HG02981 (cell line): ENCODE measurements around the gene TSC22D3.
"Not testable (repeated sequence)": the region's sequence is repeated elsewhere in the genome, so short reads cannot be mapped to it uniquely, and the experiment has no call there.

Source experiments
- ATAC-seq: cut with Tn5 transposase; IDR thresholded peaks from one replicate; pipeline ENCODE4 v1.9.1; 2021; ENCODE audit warnings: mild to moderate bottlenecking, moderate library complexity; ENCODE audit not compliant: unreplicated experiment

The TSC22D3 gene

DNA sequence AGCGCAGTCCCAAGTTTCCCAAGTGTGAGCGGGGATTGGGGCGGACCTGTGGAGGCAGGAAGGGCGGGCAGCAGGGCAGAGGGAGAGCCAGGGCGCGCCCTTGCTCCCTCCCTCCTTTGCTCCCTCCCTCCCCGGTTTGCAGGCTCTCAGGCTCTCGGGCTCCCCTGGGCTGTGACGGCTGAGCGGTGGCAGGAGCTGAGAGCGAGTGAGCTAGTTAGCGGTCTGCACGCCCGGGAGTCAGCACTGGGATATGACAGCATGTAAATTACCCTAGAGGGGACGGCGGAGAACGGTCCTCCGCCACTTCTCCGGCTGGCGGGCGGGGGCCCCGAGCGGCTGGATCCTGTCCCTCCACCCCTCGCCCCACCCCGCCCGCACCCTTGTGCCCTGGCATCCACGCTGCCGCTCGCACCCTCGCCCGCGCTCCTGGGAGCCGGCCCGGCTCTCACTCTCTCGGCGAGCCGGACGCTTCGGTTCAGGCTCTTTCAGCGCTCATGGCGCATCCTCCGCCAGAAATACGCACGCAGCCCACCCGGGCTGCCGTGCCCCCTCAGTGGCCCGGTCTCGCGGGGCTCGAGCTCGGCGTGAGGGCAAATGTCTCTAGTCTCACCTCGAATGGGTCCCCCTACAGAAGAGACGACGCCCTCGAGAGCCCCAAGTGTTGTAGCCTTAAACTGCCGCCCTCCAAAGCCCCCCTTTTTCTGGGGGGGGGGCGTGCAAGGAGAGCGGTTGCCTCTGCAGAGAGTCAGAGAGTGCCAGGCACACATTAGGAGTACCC is at the start of gene TSC22D3:
TSS of gene TSC22D3 (minus strand) at position 54 of the 778 bp plus-strand sequence. CDS start 368 bp downstream, outside the sequence.
- ATAC-seq = peak; percentile 83

DNA sequence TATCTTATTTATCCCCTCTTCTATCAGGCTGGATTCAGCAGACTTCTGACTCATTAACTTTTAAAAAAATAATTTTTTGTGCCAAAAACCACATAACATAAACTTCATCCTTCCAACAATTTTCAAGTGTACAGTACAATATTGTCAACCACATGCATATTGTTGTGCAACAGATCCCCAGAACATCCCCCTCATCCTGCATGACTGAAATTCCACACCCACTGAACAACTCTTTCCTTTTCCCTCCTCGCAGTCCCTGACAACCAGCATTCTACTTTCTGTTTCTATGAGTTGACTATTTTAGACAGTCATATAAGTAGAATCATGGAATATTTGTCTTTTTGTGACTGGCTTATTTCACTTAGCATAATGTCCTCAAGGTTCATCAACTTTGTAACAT is 47.9 kb upstream of the TSC22D3 start:
- ATAC-seq = no peak

DNA sequence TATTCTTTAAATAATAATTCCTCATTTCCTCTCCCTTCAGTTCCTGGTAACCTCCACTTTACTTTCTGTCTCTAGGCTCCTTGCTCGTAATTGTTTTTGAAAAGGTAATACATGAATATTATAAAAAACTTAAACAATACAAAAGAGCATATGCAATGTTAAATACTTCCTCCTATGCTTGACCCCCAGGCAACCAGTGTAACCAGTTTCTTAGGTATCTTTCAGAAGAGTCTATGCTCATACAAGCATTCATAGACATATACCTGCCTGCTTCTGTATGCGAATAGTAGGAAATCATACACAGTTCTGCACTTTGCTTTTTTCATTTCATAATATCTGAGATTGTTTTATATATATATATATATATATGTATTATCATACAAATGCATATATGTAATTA is 47.5 kb upstream of the TSC22D3 start:
- ATAC-seq = no peak

DNA sequence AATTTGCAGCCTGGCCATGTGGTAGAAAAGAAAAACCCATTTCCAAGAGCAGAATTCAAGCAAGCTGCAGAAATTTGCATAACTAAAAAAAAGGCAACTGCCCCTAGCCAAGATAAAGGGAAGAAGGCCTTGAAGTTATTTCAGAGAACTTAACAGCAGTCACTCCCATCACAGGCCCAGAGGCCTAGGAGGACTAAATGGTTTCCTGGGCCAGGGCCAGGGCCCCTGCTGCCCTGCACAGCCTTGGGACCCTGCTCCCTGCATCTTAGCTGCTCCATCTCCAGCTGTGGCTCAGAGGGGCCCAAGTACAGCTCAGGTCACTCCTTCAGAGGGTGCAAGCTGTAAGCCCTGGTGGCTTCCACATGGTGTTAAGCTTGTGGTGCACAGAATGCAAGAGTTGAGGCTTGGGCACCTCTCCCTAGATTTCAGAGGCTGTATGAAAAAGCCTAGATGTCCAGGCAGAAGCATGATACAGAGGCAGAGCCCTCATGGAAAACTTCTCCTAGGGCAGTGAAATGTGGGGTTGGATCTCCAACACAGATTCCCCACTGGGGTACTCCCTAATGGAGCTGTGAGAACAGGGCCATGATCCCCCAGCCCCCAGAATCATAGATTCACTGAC is 43.4 kb upstream of the TSC22D3 start:
- ATAC-seq = no peak

DNA sequence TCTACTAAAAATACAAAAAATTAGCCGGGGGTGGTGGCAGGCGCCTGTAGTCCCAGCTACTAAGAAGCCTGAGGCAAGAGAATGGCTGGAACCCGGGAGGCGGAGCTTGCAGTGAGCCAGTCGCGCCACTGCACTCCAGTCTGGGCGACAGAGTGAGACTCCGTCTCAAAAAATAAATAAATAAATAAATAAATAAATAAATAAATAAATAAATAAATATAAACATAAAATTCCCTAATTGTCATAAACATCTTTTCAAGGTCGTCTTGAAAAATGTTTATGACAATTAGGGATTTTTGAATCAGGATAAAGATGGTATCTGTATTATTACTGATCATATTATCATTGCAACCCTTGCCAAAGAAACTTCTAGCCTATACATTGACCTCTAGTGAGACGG is 34.5 kb upstream of the TSC22D3 start:
- ATAC-seq = not testable (repeated sequence)

DNA sequence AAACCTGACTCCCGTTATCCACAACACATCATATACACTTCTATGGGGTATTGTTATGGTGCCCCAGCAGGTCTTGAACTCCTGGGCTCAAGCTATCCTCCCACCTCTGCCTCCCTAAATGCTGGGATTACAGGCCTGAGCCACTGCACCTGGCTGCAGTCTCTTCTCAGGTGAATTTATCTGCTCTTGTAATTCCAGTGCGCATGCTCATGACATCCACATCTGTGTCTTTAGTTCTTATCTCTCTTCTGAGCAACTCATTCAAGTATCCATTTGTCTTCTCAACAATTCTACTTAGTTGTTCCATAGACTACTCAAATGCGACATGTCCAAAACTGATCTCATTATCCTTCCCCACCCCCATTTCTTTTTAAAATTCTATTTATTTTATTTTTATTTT is 29.6 kb upstream of the TSC22D3 start:
- ATAC-seq = no peak

DNA sequence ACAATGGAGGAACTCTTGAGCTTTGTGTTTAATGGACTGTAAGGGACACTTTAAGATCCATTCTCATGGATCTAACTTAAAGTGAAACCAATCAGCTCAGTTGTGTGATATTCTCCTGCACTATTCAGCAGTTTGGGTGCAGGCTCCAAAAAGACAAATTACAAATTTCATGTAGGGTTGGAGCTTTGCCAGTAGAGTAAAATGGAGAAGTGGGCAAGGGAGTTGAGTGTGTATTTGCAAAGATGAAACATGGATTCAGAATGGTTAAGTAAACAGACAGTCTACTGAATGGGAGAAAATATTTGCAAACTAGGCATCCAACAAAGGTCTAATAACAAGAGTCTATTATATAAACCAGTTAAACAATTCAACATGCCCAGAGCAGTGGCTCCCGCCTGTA is 28.8 kb upstream of the TSC22D3 start:
- ATAC-seq = no peak

DNA sequence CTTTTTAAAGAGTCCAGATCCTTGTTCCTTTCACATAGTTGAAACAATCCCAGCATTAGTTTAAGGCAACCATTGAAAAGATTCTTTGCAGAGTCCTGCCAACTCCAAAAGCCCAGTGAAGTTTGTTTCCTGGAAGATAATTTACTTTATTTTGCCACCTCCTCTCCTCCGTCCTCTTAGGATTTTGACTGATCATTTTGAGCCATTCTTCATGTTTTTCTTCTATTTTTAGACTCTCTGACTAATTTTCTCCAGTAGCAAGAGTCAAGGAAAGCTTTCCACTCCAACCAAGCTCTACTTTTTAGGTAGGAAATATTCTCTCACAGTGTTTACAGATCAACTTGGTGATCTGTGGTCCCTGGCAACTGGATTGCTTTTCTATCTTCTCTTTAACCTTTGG is 12.2 kb upstream of the TSC22D3 start:
- no peak for ATAC-seq

DNA sequence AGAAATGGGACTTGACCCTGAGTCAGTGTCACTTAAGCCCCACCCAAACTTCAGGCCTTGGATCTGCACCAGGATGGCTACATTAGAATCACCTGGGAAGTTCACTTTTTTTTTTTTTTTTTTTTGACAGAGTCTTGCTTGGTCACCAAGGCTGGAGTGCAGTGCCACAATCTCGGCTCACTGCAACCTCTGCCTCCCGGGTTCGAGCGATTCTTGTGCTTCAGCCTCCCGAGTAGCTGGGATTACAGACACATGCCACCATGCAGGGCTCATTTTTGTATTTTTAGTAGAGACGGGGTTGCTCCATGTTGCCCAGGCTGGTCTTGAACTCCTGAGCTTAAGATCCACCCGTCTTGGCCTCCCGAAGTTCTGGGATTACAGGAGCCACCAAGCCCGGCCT is 4.9 kb upstream of the TSC22D3 start:
- ATAC-seq = no peak

DNA sequence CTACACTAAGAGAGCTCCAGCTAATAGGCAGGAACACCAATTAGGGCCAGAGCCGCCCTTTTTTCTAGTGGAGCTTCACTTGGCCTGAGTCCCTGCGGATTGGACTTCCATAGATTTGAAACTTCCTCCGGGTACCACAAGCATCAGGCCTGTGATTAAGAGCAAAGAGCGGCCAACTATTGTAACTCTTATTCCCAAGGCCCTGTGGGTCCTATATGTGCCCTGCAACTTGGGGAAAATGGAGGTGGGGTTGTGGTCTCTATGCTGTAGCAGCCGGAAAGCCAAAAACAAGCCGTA is 1.9 kb upstream of the TSC22D3 start, which contains the start of gene NCBP2L:
TSS of gene NCBP2L (plus strand) at position 198 of the 297 bp plus-strand sequence. CDS start 16,488 bp downstream, outside the sequence.
- no peak for ATAC-seq

DNA sequence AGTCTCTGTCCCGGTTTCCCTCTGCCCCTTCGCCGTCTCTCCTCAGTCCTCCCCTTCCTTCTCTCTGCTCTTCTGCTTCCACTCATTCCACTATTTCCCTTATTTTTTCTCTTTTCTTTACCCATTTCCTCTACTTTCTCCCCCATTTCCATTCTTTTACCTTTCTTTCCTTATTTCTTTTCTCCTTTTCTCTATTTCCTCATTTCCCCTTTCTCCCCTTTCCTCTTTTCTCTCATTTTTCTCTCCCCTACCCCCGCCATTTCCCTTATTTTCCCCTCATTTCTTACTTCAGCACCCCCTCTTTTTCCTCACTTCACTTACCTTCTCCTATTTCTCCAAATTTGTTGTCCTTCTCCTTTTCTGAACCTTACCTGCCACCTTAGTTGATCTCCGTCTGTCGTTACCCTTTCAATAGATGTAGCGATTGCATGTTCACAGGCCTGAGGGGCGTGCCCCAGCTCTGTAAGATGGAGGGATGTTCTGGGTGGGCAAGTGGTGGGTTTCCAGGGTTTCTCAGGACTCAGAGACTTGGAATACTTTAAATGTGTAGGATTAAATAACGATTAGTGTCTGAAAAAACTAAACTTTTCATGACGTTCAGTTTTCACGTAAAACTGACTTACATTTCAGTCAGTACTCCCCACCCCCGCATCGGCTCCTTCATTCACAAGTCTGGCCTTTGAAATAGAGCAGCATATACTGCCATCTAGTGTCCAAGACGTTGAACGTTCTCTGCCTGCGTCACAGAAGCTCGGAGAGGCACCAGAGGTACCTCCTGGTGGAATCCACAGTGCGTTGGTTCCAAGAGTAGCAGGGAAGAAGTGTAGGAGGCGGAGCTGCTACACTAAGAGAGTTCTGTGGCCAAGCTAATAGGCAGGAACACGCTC is 1.3 kb upstream of the TSC22D3 start:
- ATAC-seq = peak; percentile 72

DNA sequence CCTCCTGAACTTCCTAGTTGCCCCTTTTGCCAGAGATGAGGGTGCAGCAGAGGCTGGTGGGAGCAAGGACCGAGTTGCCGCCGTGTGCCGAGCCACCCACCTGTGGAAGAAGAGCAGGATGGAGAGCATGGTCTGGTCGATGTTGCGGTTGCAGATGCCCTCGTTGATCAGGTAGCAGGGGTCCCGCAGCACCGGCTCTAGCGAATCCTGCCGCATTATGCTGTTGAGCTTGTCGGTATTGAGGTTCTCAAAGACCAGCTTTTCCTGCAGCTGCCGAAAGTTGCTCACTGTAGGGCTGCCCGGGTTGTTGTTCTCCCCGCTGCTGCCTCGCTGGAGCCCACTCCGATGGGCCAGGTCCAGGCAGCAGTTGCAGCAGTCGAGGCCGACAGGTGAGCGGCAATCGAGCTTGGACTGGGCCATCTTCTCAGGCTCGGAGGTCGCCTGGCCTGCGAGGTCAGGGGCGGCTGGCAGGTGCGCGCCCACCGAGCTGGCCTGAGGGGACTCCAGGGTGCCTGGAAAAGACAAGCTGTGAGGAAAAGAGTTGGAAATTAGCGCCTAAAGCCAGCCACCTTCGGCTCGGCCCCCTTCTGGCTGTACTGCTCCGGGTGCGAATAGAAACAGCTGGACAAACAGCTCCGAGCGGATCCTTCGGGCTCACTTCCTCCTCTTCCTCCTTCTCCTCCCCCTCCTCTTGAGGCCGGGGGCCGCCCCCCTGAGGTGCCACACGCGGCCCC is 420 bp downstream of the TSC22D3 start:
- no peak for ATAC-seq

DNA sequence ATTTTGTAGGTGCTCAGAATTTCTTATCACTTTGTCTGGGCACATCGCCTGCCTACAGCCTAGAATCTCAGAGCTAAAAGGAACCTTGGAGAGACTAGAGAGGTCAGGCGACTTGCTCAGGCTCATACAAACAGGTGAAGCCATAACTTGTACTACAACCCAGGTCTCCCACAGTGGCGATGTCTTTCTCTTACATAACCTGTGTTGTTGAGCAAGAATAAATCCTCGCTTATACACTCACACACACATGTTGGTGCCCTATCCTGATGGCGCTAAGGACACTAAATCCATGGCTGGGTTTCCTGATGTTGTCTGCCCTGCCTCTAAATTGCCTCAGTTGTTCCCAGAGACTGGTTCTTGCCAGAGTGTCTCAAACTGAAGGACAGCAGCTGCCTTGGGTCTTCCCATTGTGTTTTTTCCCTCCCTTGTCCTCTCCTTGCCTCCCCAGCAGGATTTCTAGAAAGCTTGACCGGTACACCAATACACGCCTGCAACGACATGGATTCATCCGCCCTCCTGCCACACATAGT is 1.6 kb downstream of the TSC22D3 start:
- no peak for ATAC-seq

DNA sequence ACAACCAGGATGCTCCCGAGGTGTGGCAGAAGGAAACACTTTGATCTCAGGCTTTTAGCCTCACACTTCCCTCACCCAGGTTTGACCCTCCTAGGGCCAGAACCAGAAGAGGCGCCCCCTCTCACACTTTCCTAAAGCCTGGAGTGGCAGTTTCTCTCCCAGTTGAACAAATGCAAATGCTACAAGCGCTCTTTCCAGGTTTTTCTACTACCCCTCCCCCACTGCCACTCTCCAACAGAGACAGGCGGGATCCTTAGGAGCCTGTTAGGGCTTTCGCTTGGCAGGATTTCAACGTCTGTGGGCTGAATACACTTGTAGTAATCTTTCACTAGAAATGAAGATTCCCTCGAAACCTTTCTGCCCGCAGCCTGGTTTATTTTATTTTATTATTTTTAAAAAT is 2.4 kb downstream of the TSC22D3 start:
- ATAC-seq = no peak

DNA sequence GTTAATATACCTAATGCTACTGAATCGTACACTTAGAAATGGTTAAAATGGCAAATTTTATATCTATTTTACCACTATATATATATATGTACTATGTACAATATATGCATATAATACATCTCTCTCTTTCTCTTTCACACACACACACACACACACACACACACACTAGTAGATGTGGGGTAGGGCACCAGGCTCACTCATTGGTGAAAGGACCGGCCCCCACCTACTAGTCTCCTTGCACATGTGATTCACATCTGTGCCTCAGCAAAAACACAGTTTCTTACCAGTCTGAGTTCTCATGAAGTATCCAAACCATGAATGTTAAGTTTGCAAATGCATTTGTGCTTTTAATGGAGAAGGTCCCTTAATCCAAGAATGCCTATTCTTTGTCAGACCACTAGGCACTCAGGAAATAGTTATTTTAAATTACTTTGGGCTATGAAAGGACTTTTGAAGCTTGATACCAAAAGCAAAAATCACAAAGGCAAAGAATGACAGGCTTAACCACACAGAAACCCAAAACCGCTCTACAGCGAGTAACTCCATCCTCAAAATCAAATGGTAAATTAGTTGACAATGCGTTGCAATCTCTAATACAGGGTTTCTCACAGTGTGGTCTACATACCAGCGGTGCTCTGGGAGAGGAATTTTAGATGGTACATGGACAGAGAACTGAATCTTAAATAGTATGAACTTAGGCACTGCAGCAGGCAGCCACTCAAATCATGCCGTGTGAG is 5.8 kb downstream of the TSC22D3 start:
- no peak for ATAC-seq

DNA sequence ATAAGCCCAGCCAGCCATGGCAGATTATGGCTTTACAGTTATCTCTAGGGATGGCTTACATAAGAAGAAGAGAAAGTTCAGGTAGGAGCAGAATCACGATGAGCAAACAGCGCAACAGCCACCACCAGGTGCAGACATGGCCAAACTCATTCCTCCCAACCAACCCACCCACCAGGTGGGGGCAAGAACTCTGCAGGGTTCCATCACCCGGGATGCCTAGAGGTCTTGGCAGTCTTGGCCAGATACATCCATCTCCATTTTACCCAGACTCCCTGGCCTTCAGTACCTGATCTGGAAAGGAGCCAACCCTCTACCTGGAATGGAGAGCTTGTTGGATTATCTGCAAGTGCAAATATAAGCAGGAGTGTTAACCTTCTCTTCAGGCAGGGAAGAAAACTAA is 7.5 kb downstream of the TSC22D3 start:
- no peak for ATAC-seq

DNA sequence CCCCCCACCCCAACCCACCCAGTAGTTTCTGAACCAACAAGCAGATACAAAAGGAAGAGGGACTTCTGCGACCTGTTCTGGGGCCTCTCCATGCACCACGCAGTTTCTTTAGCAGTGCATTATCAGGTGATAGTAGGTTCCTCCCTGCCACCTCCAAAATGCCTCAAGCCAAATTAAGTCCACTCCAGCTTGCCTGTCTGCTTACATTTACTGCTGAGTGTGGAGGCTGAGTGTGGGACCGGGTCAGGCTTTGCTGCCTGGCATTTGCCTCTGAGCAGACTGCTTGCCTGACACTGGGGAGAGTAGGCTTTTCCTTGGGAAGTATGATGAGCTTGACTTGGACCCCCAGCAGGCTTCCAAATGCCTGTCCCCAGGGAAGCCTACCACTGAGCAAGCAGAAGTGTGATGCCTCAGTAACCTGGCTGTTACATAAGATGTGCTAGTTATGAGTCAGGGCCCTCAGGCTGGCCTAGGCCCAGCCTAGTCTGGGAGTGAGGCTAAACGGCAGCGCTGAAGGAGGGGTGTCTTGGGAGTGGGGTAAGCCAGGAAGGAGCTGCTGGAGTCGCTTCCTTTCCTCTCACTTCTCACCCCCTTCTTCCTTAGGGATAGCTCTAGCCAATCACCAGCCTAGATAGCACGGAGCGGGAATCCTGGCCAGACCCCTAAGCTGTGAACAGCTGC is 9.0 kb downstream of the TSC22D3 start:
- no peak for ATAC-seq

DNA sequence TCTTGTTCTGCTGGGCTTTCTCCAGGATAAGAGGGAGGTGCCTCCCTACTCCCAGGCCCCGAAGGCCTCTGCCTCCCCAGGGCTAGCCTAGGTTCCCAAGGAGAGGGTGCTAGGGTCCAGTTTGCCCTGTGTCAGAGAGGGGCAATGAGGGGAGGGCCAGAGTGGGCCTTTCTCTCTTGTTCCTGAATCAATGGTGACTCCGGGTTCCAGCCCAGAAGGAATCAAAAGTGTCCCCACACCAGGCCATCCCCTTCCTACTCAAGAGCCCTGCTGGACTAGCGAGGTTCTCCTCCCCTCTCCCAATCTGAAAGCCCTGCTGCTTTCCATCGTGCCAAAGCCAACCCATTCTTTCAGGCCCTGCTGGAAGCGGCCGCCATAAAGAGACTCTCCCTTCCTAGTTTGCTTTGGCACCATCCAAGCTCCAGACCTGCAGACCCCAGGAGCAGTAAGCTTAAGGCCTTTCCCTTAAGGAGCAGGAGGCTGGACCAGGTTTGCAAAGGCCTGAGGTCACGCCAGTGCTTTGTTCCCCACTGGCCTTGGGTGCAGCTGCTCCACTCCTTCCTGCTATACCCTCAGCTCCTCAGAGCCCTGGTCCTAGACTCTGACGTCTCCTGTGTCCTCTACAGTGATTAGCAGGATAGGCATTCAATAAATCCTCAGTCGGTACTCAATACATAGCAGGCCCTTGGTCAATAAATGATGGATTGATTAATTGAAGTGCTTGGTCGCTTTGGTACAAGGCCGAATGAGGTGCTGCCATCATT is 10.6 kb downstream of the TSC22D3 start:
- no peak for ATAC-seq

DNA sequence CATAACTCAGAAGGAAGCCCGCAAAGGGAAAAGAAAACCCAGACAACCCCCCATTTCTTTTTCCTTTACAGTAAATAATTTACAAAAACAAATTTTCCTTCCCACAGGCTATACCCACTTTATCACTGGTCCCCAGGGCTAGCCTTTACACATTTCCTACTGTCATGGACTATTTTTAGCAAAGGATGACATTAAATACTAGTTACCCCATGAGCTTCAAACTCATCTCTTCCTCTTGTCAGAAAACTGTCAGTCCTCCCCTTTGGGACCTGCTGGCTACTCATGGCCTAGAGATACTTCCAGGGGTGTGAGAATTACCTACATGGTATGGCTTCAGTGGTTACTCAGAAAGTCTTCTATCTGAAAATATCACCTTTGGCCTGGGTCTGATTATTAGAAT is 11.9 kb downstream of the TSC22D3 start:
- ATAC-seq = no peak
